Measurements from ENCODE around the gene P4HTM.

Gene P4HTM

GRCh38 chr3:49028673-49029562 is 38.9 kb downstream of the P4HTM start, which contains the start of gene IMPDH2 (continued):
- TF ChIP-seq ZNF704 (tag by site-specific recombination; IDR thresholded peaks at IDR 0.05) (no peak), MEIS1 (CRISPR knock-in tag; IDR thresholded peaks at IDR 0.05; ENCODE audit: borderline replicate concordance) (no peak), ZBTB11 (tag by site-specific recombination; conservative IDR thresholded peaks at IDR 0.05; ENCODE audit: low read depth) (no peak), KLF1 (tag by site-specific recombination; IDR thresholded peaks at IDR 0.05) (peak; percentile 78), ZNF692 (tag by site-specific recombination; IDR thresholded peaks at IDR 0.05) (peak; percentile 60; the same call in 1 of the 2 replicates), ZNF423 (tag by site-specific recombination; IDR thresholded peaks at IDR 0.05) (no peak), ZSCAN18 (tag by site-specific recombination; IDR thresholded peaks at IDR 0.05) (no peak), ZNF18 (tag by site-specific recombination; IDR thresholded peaks at IDR 0.05) (no peak), KLF17 (tag by site-specific recombination; IDR thresholded peaks at IDR 0.05) (peak; percentile 61; the same call in 1 of the 2 replicates), ZNF426 (tag by site-specific recombination; IDR thresholded peaks at IDR 0.05) (no peak), REST (tag by site-specific recombination; IDR thresholded peaks at IDR 0.05) (no peak), GLIS1 (tag by site-specific recombination; IDR thresholded peaks at IDR 0.05) (0 out of 2 replicates have a peak, but pooled peaks have one; percentile 17), ELK4 (IDR thresholded peaks at IDR 0.05; ENCODE audit: borderline replicate concordance, low read depth, low read length) (no peak), ZNF184 (tag by site-specific recombination; IDR thresholded peaks at IDR 0.05) (no peak), ZNF157 (tag by site-specific recombination; IDR thresholded peaks at IDR 0.05) (no peak), ZNF76 (tag by site-specific recombination; IDR thresholded peaks at IDR 0.05; ENCODE audit: borderline replicate concordance, low read depth) (peak; percentile 38; the same call in 1 of the 2 replicates), SP2 (tag by site-specific recombination; IDR thresholded peaks at IDR 0.05) (peak; percentile 80), ZNF214 (tag by site-specific recombination; IDR thresholded peaks at IDR 0.05; ENCODE audit: borderline replicate concordance) (no peak), ZFP69B (tag by site-specific recombination; IDR thresholded peaks at IDR 0.05) (no peak; the same call in 1 of the 2 replicates), ZNF19 (tag by site-specific recombination; IDR thresholded peaks at IDR 0.05; ENCODE audit: low read depth) (no peak)

Measured in HEK293 (cell line).